CD4-positive, alpha-beta T cell treated with Interferon alpha-2 for 1 hour (primary cell): ENCODE results near the gene LCN15.
A peak's percentile ranks its signal among the peaks of the same experiment; 100 is the strongest.

ENCODE experiments used
- DNase-seq, 2 donors: peaks; one replicate each; pipeline ENCODE4 v3.0.0-alpha.2; 2020 to 2022

The LCN15 gene

GRCh38 chr9:136738960-136739359 lies 25.4 kb downstream of the LCN15 start:
- no peak for DNase-seq

- DNase-seq = no peak
Measured at GRCh38 chr9:136735812-136736480, 28.4 kb downstream of the LCN15 start.

- DNase-seq = no peak
Measured at GRCh38 chr9:136734837-136735496, 29.4 kb downstream of the LCN15 start.

- no peak for DNase-seq
Measured at GRCh38 chr9:136733611-136734010, 30.7 kb downstream of the LCN15 start.

- DNase-seq = no peak
Measured at GRCh38 chr9:136732444-136733178, 31.7 kb downstream of the LCN15 start.

- no peak for DNase-seq
Measured at GRCh38 chr9:136729926-136730325, 34.4 kb downstream of the LCN15 start.

GRCh38 chr9:136729144-136729543 lies 35.2 kb downstream of the LCN15 start:
- DNase-seq = no peak

- no peak for DNase-seq
Measured at GRCh38 chr9:136728548-136729123, 35.7 kb downstream of the LCN15 start.

GRCh38 chr9:136728080-136728547 lies 36.2 kb downstream of the LCN15 start:
- peak; percentile 88 to 93 for DNase-seq

GRCh38 chr9:136726631-136727191 lies 37.6 kb downstream of the LCN15 start:
- peak; percentile 50 to 65 for DNase-seq

- DNase-seq = no peak
Measured at GRCh38 chr9:136726118-136726517, 38.2 kb downstream of the LCN15 start.

GRCh38 chr9:136725612-136726011 lies 38.7 kb downstream of the LCN15 start:
- no peak for DNase-seq

GRCh38 chr9:136724772-136725171 lies 39.5 kb downstream of the LCN15 start:
- no peak for DNase-seq

- no peak for DNase-seq
Measured at GRCh38 chr9:136723989-136724388, 40.3 kb downstream of the LCN15 start.

GRCh38 chr9:136723362-136723976 lies 40.8 kb downstream of the LCN15 start:
- DNase-seq = no peak

GRCh38 chr9:136722969-136723356 lies 41.4 kb downstream of the LCN15 start:
- DNase-seq = no peak

- no peak for DNase-seq
Measured at GRCh38 chr9:136722093-136722968, 42.0 kb downstream of the LCN15 start.

GRCh38 chr9:136721339-136722092 lies 42.8 kb downstream of the LCN15 start:
- DNase-seq = no peak

GRCh38 chr9:136720898-136721338 lies 43.4 kb downstream of the LCN15 start:
- DNase-seq = no peak

- no peak for DNase-seq
Measured at GRCh38 chr9:136720251-136720897, 43.9 kb downstream of the LCN15 start.
